Left renal cortex interstitium (tissue), 4 donors: ENCODE data around the gene ASPG. TPM values are rescaled to one million over a fixed set of nuclear protein-coding genes. Genes with fewer than 3 reads are reported as not detected.

Experiments used
- DNase-seq, 4 donors: peaks; one replicate each; pipeline ENCODE4 v3.0.0-alpha.2; 2013; ENCODE audit warnings: low read depth in 4 of 4, low spot score in 2 of 4, missing footprints in 1 of 4
- polyA plus RNA-seq, 4 donors: library from polyadenylated mRNA; unstranded; fragments of 120-200 nt; gene quantifications; one replicate each; pipeline ENCODE4 v1.2.1, GENCODE V29; 2013; ENCODE audit not compliant: insufficient read length in 4 of 4

The ASPG gene
- polyA plus RNA-seq, 4 donors: 13.0 to 17.1 (median 15.7) TPM

DNA sequence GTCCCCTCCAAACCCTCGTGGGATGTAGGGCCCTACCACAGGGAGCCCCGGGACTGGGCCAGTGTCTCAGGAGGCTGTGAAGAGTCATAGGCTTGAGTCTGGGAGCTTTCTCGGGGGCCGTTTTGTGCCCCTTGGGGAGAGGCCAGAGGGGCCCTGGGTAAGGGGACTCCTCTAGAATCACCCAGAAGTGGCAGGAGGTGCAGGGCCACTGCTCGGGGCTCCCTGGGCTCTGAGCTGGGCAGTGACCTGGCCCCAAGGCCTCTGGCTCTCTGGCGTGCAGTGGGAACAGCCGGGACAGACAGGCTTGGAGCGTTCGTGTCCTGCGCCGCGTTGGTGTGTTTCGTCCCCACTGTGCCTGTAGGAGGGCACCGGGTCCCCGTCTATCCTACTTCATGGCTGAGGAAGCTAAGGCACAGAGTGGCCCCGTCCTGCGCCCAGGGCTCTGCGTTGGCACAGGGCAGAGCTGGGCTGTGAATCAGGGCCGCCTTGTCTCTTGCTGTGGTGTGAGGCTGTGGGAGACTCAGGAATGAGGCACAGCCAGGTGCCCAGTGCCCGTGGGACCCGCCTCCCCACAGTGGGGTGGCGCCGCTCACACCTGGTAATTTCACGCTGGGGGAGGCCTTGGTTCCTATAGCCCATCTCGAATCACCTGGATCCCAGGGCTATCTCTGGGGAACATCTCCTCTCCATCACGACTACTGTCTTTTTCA lies 29.1 kb downstream of the ASPG start:
- DNase-seq: no peak

DNA sequence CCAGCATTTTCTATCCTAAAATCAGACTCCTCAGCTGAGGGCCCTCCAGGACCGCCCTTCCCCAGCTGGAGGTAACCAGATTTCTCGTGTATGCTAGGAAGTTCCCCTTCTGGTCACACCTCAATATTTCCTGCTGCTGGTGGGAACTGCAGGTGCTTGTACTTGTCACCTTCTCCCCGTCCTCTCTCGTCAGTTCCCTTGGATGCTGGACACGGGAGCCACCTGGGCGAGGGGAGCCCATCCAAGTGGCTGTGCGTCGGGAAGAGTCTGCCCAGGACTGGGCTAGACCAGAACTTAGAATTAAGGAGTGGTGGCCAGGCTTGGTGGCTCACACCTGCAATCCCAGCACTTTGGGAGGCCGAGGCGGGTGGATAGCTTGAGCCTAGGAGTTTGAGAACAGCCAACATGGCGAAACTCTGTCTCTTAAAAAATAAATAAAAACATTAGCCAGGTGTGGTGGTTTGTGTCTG lies 29.7 kb downstream of the ASPG start:
- DNase-seq: no peak

DNA sequence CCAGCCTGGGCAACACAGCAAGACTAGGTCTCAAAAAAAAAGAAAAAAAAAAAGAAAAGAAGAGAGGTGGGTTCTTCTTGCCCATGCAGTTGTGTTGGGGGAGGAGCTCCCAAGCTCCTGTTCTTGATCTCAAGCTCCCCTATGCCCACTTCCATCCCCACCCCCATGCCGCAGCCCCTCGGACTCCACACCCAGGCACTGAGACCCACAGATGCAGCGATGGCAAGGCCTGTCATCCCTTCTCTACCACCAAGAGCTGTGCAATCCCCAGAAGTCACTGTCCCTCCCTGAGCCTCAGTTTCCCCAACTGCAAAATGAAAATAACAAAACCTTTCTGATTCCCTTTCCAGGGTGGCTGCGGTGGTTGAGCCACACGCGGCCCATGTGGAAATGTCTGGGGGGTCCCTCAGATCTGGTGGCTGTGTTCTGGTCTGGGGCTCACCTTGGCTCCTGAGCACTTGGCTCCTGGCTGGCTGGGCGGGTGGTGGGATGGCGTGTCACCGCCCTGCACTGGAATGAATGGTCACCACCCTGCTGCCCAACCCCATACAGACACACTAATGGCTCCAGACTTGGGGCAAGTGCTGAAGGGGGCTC lies 30.3 kb downstream of the ASPG start:
- DNase-seq: no peak

DNA sequence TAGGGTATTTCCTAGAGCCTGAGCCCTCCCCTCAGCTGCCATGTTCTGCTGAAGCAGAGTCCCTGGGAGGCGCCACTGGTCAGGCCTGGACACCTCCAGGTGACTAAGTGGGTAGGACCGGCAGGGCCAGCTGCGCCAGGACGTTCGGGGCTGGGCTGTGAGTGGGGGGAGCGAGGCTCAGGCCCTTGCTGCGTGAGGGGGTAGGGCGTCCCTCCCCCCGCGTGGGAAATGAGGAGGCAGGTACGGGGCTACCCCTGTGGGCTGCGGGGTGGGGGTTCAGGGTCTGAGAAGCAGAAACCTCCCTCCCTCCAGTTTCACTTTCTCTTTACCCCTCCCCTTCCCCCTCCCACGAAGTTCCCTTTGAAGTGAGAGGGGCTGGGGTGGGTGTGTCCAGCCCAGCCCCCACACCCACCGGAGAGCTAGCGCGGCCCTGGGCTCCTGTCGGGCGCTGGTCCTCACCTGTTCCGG lies 30.8 kb downstream of the ASPG start:
- no peak for DNase-seq

DNA sequence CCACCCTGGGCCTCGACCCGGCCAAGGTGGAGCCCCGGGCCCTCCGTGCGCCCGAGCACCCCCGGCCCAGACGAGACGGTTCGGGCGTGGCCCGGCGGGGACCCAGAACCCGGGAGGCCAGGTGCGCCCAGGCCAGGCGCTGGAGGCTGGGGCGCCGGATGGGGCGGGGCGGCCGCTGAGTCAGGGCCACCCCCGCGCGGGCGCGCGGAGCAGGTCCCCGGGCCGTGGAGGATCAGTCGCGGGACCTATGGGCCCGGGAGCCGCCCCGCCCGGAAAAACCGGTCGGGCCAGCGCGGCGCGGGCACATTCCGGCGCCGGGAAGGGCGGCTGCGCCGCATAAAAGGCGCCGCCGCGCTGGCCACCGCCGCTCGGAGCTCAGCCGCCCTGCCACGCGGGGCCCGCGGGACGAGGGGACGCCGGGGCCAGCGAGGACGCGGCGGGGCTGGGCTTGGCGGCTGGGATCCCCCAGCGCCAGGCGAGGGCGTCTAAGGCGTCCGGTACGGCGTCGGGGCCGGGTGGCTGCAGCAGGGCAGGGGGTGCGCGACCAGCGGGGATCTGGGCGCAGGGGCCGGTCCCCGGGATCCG lies 31.3 kb downstream of the ASPG start:
- no peak for DNase-seq

DNA sequence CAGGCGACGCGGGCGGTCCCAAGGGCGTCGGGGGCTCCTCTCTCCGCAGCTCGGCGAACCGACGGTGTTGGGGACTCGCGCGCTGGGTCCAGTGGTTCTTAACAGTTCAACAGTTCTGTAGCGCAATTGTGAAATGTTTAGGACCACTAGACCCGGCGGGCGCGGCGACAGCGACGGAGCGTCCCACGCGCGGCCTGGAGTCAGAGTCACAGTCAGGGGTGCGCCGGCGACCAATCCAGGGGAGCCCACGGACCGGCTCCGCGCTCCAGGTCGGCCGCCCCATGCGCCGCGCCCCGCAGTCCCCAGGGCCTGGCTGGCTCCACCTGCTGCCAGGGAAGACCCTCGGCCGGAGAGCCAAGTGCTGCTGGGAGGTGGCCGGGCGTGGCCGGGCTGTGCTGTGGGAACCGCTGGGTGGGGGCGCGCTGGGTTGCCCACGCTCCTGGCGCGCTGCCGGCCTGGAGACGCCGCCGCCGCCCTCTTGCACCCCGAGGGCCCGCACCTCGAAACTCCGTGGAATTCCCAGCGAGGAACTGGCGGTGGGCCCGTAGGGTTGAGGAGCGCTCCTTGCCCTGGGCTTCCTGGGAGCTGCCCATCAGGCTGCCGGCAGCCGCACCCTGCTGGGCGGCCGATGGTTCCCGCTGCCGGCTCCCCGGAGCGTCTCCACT lies 32.0 kb downstream of the ASPG start:
- no peak for DNase-seq

DNA sequence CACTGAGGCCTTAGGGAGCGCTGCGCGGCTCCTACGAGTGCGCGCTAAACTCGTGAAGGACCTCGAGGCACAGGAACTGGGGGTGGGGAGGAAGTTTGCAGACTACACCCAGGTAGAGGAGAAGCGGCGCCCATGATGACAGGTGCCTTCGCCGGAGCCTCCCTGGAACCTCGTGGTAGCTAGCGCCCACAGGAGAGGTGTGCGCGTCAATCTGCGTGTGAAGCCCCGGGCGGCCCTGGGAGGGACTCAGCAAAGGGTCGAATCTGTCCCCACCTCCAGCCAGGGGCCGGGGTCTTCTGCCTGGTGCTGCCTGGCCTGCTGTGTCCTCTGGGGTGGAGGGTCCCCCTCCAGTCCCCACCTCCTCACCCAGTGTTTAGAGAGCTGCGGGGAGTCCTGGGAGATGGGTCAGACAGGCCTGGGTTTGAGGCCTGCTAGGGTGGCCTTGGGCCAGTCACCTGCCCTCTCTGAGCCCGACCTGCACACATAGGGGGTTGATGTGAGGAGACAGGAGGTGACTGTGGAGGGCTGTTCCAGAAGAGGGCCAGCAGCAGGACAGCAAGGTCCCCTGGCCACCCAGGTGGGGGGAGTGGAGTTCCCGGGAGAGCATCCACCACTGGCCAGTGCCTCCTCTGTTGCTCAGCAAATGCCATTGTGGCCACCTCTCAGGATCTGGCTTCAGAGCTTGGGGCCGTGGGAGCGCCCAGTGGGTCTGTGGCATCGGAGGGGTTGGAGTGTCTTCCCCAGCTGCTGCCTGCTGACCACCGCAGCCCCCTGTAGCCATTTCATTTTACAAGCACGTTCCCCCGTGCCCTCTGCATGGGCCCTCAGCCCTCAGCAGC lies 32.7 kb downstream of the ASPG start:
- no peak for DNase-seq

DNA sequence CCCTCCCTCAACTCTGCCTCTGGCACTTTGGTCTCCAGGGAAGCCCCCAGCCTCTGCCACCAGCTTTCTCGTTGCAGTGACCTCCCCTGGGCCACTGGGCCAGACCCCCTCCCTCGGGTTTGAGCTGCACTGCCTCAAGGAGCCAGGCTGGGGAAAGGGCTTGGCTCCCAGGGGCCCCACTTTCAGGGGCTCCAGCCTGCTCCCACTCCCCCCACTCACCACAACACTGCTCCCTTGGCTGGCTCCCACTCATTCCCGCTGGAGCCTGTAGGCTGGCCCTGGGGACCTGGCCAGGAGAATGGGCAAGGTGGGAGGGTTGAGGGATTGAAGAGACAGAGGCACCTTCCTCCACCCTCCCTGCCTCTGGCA lies 33.6 kb downstream of the ASPG start:
- DNase-seq: no peak

DNA sequence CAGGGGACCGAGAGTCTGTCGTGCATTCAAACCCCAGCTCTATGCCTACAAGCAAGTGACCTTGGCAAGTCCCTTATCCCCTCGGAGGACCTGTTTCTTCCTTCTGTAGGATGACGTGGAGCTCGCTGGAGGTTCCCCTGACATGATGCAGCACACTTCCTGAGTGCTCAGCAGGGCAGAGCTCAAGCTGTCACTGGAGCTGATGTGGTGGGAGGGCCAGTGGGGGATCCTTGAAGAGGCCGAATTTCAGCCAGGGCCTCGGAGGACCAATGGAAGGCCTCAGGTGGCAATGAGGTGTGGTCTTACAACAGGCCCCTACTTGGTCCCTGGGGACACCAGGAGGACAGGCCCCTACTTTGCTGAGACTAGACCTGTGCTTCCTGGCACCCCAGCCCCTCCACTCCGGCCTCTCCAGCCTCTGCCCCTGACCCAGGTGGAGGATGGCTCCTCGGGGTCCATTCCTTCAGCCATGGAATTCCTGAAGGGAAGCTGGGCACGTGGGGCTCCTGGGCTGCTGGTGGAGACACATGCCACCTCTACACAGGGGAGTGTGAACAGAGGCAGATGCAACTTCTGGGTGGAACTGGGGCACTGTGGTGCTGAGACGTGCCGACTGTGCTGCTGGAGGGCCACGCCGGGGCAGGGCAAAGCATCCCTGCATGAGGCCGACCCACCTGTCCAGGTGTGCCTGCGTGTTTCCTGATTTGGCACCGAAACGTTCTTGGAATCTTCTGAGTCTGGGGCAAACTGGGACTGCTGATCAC lies 34.2 kb downstream of the ASPG start:
- no peak for DNase-seq

DNA sequence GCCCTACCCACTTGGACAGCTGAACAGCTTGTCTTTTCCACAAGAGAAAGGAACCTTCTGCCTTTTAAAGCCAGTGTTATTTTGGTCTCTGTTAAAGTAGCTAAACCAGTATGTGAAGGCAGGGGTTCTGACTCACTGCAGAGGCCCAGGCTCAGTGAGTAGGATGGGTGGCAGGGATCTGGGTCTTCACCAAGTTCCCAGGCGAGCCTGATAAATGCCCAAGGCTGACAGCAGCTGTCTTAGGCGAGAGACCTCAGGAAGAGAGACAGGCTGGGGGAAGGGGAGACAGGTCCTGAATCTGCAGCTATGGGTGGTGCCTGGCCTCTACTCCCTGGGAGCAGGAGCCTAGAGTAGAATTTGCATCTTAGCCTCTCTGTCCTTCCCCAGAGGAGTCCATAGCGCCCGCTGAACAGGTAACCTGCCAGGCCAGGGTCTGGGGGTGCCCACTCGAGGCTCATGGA lies 34.8 kb downstream of the ASPG start:
- DNase-seq: no peak

DNA sequence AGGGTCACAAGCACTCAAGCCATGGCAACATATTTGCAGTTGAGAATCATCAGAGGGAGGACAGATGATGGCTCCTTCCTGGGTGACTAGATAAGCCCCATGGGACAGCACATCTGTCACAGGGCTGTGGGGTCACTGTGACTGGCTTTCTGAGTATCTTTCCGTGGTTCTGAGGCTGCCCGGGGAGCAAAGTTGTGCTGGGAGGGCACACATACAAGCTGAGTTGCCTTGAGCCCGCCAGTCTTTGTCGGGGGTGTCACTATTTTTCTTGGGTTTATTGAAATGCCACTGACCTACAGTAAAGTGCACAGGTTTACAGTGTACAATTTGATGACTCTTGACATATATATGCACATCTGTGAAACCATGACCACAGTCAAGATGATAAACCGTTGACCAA lies 35.6 kb downstream of the ASPG start:
- DNase-seq: no peak

DNA sequence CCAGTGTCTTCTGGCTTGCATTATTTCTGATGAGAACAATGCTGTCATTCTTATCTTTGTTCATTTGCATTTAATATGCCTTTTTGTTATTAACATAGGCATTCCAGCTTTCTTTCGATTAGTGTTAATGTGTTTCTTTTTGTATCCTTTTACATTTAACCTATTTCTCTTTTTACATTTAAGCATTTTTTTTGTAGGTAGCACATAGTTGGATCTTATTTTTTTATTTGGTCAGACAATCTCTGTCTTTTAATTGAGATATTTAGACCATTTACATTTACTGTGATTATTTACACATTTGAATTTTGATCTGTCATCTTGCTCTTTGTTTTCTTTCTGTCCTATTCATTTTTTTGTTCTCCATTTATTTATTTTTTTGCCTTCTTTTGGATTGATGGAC lies 38.4 kb downstream of the ASPG start:
- no peak for DNase-seq

DNA sequence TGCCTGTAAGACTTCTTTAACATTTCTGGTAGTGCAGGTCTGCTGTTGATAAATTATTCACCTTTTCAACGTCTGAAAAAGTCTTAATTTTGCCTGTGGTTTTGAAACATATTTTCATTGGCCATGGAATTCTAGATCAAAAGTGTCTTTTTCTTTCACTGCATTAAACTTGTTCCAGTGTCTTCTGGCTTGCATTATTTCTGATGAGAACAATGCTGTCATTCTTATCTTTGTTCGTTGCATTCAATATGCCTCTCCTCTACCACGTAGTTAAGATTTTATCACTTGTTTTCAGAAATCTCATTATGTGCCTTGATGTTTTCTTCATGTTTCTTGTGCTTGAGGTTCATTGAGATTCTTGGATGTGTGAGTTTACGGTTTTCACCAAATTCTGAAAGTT lies 39.5 kb downstream of the ASPG start:
- no peak for DNase-seq

DNA sequence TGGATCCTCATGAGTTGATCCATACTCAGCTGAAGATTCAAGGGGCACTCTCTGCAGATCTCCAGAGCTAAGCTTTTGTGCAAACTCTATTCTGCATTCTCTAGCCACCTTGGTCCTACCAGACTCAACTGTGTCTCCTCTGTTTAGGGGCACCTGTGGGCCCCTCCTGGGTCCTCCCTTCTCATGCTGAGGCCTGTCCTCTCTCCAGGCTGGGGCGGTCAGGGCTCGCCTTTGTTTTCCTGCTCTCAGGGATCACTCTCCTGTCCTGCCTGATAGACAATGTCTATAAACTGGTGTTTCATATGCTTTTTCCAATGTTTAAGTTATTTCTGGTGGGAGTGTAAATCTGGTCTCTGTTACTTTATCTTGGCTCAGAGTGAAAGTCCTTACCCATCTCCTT lies 41.3 kb downstream of the ASPG start:
- no peak for DNase-seq

DNA sequence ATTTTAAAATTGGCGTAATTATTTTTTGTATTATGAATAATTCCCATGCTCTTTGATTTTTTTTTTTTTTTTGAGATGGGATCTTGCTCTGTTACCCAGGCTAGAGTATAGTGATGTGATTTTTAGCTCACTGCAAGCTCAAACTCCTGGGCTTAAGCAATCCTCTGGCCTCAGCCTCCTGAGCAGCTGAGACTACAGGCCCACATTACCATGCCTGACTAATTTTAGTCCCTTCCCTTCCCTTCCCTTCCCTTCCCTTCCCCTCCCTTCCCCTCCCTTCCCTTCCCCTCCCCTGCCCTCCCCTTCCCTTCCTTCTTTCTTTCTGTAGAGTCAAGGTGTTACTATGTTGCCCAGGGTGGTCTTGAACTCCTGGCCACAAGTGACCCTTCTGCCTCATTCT lies 43.5 kb downstream of the ASPG start:
- DNase-seq: no peak

DNA sequence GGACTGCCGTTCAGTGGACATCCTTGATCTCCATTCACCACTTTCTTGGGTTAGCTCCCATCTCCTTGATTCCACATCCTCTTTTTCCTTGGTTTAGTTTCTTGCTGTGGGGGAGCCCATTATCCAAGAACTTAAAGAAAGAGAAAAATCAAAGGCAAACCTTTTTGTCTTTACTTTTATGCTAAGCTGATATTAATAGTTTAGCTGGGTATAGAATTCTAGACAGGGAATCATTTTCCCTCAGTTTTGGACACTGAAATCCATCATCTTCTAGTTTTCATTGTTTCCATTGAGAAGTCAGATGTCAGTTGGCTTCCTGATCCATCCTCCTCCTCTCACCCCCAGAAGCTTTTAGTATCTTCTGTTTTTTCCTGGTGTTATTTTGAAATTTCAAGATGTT lies 44.1 kb downstream of the ASPG start:
- DNase-seq: no peak

DNA sequence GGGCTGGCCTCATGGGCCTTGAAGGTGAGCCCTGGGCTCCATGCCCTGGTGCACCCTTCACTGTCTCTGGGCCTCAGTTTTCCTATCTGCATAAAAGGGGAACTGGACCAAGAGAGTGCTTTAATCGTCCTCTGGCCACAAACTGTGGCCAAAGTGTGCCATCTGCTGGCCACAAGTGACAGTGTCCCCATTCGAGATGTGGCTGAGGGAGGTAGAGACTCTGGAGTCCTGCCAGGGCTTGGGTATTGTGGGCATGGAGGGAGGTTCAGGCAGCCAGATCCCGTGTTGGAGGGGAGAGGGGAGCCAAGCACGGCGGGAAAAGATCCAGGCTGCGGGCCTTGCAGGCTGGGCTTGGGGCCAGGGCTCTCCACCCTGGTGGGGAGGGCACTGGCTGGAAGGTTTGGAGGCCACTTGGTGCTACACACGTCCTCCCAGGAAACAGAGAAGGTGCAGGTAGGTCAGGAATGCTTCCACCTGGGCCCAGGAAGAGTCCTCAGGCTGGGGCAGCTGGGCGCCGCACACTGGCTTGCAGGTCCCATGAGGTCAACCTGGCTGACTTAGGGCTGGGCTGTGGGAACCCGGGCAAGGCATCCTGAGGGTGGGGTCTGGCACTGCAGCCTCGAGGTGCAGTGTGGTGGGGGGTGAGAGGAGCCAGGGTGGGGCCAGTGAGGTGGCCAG lies 45.6 kb downstream of the ASPG start:
- no peak for DNase-seq

DNA sequence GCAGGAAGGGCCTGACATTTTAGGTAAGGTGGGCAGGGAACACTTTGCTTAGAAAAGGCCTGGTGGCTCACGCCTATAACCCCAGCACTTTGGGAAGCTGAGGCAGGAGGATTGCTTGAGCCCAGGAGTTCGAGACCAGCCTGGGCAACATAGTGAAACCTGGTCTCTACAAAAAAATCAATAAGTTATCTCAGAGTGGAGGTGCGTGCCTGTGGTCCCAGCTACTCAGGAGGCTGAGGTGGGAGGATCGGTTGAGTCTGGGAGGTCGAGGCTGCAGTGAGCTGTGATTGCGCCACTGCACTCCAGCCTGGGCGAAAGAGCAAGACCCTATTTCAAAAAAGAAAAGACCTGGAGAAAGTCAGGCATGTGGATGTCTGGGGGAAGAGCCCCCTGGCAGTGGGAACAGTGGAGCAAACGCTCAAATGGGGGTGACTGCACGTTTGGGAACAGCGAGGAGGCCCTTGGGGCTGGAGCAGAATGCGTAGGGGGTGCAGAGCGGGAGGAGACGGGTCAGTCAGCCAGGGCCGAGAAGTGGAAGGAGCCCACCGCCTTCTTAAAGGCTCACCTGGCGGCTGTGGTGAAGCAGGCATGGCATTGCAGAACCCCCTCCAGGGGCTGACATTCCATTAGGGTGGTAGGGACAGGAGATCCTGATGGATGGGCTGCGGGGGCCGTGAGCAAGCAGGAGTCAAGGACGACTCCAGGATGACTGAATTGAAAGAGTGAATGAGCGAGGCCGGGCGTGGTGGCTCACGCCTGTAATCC lies 46.6 kb downstream of the ASPG start:
- no peak for DNase-seq

DNA sequence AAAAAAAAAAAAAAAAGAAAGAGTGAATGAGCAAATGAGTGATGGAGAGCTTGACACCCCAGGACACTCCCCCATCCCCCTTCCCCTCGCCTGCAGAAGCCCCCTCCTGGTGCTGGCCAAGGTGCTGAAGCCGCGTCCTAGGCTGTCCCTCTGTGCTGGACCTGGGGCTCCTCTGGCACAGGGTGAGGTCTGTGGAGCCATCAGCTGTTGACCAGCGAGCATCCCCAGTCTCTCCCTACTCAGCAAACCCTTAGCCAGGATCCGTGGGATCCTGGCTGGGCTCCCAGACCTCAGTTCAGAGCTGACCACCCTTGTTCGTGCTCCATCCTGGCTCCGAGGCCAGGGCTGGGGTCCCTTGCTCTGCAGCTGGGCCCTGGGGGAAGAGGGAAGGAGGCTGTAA lies 47.5 kb downstream of the ASPG start:
- DNase-seq: no peak
